Naive thymus-derived CD8-positive, alpha-beta T cell (primary cell): ENCODE results near the gene DNMT3L. TPM values are rescaled to one million over a fixed set of nuclear protein-coding genes. Genes with fewer than 3 reads are reported as not detected.
A peak's percentile ranks its signal among the peaks of the same experiment; 100 is the strongest.

Experiments
- ATAC-seq, 2 donors: fragments of 150-1000 bp; cut with Tn5 transposase in 1 of 2; sonication (Bioruptor Pico), chemical (Tn5 transposase) in 1 of 2; 1 replicate in 1 of 2; 2 replicates in 1 of 2; pipeline ENCODE4 v1.10.0; 2021; ENCODE audit warnings: mild to moderate bottlenecking in 2 of 2, moderate library complexity in 2 of 2
- POLR2A ChIA-PET: fragments of 350-600 bp; sonication (Branson Sonifier 250); formaldehyde crosslinking; loops from one replicate; lab custom pipeline; 2021; ENCODE audit warnings: antibody characterized with exemption; lab: Charles Lee
- DNase-seq, 10 donors: peaks; one replicate each; pipeline versions ENCODE4 v3.0.0 to v3.0.0-alpha.2; 2020 to 2022
- H3K27ac Mint-ChIP-seq, 10 donors: one replicate each; pipeline ENCODE4 v1.8.0; 2020 to 2022; ENCODE audit warnings: mild to moderate bottlenecking in 10 of 10, mixed read lengths in 10 of 10, moderate library complexity in 4 of 10, inconsistent platforms in 1 of 10
- H3K27me3 Mint-ChIP-seq, 5 donors: one replicate each; pipeline ENCODE4 v1.8.0; 2021 to 2022; ENCODE audit warnings: mixed read lengths in 5 of 5
- H3K36me3 Mint-ChIP-seq, 3 donors: one replicate each; pipeline ENCODE4 v1.8.0; 2020 to 2022; ENCODE audit warnings: mixed read lengths in 3 of 3, mild to moderate bottlenecking in 2 of 3, inconsistent platforms in 1 of 3
- H3K4me1 Mint-ChIP-seq, 4 donors: one replicate each; pipeline ENCODE4 v1.8.0; 2021 to 2022; ENCODE audit warnings: mixed read lengths in 4 of 4
- H3K4me3 Mint-ChIP-seq, 10 donors: one replicate each; pipeline ENCODE4 v1.8.0; 2020 to 2022; ENCODE audit warnings: mild to moderate bottlenecking in 10 of 10, mixed read lengths in 10 of 10, moderate library complexity in 6 of 10, inconsistent platforms in 1 of 10
- H3K9me3 Mint-ChIP-seq, 9 donors: one replicate each; pipeline ENCODE4 v1.8.0; 2020 to 2022; ENCODE audit warnings: mixed read lengths in 9 of 9, mild to moderate bottlenecking in 3 of 9, inconsistent platforms in 1 of 9, moderate library complexity in 1 of 9
- polyA plus RNA-seq, 3 donors: library from polyadenylated mRNA; unstranded; fragments of 300-500 nt; fragmentation: Illumina TruSeq; gene quantifications; one replicate each; pipeline ENCODE4 v1.2.3, GENCODE V29; 2021
- total RNA-seq, 8 experiments: library from RNA in 2 of 8; stranded (reverse) in 2 of 8; gene quantifications; one replicate each; pipeline ENCODE4 v1.2.3 and lab custom pipeline; 2021 to 2026

The DNMT3L gene
- total and polyA plus RNA-seq, 5 experiments from 2014 or later, result not detected

DNA sequence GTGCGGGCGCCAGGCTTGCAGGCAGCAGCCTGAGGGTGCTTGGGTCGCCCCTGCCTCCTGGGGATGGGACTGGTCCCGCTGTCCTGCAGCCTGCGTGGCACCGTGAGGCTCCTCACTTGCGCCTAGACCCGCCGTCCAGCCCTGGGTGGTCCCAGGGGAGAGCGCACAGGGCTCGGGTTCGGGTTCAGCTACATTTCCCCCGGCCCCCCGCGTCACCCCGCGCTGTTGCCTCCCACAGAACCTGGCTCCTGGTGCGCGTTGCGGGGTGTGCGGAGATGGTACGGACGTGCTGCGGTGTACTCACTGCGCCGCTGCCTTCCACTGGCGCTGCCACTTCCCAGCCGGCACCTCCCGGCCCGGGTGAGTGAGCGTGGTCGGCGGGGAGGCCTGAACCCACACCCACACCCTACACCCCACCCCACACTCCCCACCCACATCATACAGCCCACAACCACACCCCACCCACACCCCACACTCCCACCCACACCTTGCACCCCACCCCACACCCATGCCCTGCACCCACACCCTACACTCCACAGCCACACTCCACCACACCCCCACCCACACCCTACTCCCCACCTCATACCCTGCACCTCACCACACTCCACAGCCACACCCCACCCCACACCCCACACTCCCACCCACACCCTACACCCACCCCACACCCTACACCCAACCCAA is 32.0 kb upstream of the DNMT3L start:
- peak overlapping the region in 2 of 10 donors; percentile 33 to 47 for H3K4me3 Mint-ChIP-seq
- POLR2A ChIA-PET, result interaction anchor here (1.0 to 2.0 kb wide), 2 partner anchors 46 to 274 kb away, joined by 5 to 6 read pairs; partner anchors contain the start of gene CFAP410
- peak overlapping the region in 1 of 10 donors; percentile 74 for H3K27ac Mint-ChIP-seq
- peaks cover 11 to 50% (median 32%) of the 10 kb centered on the region in 4 donors for H3K4me1 Mint-ChIP-seq
- ATAC-seq, result peak; percentile 66 to 70
- H3K27me3 Mint-ChIP-seq, result no peaks in the 10 kb centered on the region
- H3K9me3 Mint-ChIP-seq, result no peaks in the 10 kb centered on the region
- peak in 9 of 10 donors; percentile 27 to 77 (median 54) for DNase-seq
- no peaks in the 10 kb centered on the region for H3K36me3 Mint-ChIP-seq

DNA sequence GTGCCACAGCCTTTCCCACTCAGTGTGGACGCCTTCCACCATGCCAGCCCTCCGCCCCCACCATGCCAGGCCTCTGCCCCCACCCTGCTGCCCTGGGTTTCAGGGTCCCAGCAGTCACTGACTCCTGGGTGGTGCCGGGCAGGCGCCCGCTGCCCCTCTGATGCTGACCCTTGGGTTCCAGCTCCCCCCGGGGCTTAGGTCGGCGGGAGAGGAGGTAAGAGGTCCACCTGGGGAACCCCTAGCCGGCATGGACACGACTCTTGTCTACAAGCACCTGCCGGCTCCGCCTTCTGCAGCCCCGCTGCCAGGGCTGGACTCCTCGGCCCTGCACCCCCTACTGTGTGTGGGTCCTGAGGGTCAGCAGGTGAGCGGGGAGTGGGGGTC is 31.1 kb upstream of the DNMT3L start:
- peaks cover 0 to 3% (median 0%) of the 10 kb centered on the region in 5 donors for H3K27me3 Mint-ChIP-seq
- peaks cover 7 to 48% (median 24%) of the 10 kb centered on the region in 4 donors for H3K4me1 Mint-ChIP-seq
- POLR2A ChIA-PET, result no interaction called here
- H3K9me3 Mint-ChIP-seq, result no peaks in the 10 kb centered on the region
- DNase-seq, result peak in 1 of 10 donors; percentile 46
- peak overlapping the region in 1 of 10 donors; percentile 57 for H3K27ac Mint-ChIP-seq
- no peak for ATAC-seq
- peak overlapping the region in 1 of 10 donors; percentile 19 for H3K4me3 Mint-ChIP-seq
- no peaks in the 10 kb centered on the region for H3K36me3 Mint-ChIP-seq

DNA sequence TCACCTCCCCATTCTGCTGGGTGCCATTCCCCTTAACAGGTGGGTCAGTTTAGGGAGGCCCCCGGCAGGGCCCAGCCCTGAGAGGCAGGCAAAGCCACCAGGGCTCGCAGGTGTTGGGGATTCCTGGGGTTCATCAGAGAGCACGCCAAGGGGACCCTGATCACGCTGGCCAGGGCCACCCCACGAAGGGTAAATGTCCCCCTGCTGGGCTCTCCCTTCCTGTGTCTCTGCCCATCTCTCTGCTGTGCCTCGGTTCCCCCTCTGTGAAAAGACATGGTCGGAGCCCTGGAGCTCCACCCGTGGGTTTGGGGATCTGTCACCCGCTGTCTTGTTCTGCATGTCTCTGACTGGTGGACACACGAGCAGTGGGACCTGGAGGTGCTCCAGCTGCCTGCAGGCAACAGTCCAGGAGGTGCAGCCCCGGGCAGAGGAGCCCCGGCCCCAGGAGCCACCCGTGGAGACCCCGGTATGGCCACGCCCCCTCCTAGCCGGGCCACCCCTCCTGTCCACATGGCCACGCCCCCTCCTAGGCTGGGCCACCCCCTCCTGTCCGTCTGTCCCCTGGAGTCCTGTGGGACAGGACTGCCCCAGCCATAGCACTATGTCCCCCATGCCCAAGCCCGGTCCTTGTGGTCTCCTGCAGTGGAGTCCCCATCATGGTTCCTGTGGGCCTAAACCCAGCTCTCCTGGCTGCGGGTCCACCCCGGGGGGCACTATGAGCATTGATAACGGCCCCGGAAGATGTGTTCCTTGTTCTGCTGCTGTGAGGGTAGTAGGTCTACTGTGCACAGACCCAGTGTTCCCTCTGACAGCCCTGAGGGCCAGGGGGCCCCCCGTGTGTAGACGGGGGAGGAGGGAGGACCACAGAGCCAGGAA is 30.5 kb upstream of the DNMT3L start:
- H3K4me1 Mint-ChIP-seq, result peaks cover 7 to 44% (median 18%) of the 10 kb centered on the region in 4 donors
- peak overlapping the region in 3 of 10 donors; percentile 19 to 57 (median 29) for H3K27ac Mint-ChIP-seq
- H3K4me3 Mint-ChIP-seq, result peak overlapping the region in 1 of 10 donors; percentile 71
- no peak for ATAC-seq
- no peaks in the 10 kb centered on the region for H3K9me3 Mint-ChIP-seq
- H3K27me3 Mint-ChIP-seq, result peaks cover 0 to 5% (median 0%) of the 10 kb centered on the region in 5 donors
- H3K36me3 Mint-ChIP-seq, result no peaks in the 10 kb centered on the region
- POLR2A ChIA-PET, result no interaction called here
- DNase-seq, result peak in 2 of 10 donors; percentile 9 to 53

DNA sequence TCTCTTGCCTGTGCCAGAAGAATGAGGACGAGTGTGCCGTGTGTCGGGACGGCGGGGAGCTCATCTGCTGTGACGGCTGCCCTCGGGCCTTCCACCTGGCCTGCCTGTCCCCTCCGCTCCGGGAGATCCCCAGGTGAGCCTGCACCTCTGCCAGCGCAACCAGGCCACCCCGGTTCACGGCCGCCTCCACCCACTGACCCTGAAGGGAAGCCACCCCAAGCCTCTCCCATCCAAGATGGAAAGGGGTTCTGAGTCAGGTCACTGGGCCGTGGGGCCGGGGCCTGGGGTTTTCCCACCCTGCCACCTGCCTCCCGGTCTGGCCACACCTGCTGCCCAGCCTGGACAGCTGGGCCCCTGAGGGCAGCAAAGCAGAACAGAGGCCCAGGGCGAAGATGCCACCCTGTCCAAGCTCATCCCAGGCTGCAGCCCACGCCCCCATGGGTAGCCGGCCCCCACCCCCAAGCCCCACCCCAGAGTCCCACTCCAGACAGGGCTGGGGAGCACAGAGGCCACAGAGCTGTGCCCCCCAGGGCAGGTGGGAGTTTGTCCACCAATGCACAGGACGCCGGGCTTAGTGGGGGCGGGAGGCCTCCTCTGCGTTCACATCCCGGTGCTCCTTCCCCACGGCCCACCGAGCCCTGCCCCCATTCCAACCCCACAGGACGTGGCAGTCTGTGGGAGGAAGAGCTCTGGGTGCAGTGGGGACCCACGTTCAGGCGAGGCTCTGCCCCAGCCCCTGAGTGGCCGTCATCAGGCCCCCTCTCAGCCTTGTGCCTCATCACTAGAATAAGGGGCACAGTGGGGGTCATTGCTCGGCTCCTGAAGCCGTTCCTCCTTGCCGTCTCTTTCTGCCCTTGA is 29.6 kb upstream of the DNMT3L start:
- DNase-seq (peak in 2 of 10 donors; percentile 5 to 55), ATAC-seq (no peak)
- peaks cover 7 to 44% (median 18%) of the 10 kb centered on the region in 4 donors for H3K4me1 Mint-ChIP-seq
- no peaks in the 10 kb centered on the region for H3K36me3 Mint-ChIP-seq
- H3K27ac Mint-ChIP-seq, result peak overlapping the region in 1 of 10 donors; percentile 57
- H3K9me3 Mint-ChIP-seq, result no peaks in the 10 kb centered on the region
- H3K4me3 Mint-ChIP-seq, result no peak overlapping the region
- peaks cover 0 to 5% (median 0%) of the 10 kb centered on the region in 5 donors for H3K27me3 Mint-ChIP-seq
- POLR2A ChIA-PET, result no interaction called here

DNA sequence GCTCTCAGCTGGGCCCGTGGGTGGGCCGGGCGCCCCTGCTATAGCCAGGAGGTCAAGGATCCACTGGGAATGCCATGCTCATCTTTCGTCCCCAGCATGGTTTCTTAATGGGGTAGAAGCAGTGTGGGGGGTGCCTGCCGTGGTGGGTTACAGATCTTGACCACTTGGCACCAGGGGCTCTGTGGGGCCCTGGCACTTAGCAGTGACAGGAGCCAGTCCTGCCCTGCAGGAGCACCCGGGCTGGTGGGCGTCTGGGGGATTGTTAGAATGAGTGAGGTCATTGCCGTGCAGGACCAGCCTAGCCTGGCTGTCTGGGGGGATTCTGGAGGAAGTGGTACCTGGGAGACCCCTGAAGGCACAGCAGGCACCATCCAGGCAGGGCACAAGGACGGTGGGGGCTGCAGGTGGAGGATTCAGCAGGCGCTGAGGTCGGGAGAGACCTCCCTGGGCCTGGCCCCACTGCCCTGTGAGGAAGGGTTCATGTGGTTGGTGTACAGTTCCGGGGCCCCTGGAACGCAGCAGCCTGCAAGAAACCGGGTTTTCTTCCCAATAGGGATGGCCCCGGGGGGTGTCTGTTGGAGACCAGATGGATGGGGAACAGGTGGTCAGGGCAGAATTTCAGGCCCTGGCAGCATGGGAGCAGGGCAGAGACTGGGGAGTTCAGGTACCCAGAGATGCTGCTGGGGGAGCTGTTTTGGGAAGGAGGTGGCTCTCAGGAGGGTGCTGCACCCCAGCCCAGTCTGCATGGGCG is 28.8 kb upstream of the DNMT3L start:
- DNase-seq (peak in 2 of 10 donors; percentile 3 to 23), ATAC-seq (no peak)
- Mint-ChIP-seq H3K36me3 (no peaks in the 10 kb centered on the region), H3K9me3 (no peaks in the 10 kb centered on the region), H3K4me3 (peak overlapping the region in 2 of 10 donors; percentile 11 to 56), H3K27ac (peak overlapping the region in 2 of 10 donors; percentile 58 to 74), H3K4me1 (peaks cover 7 to 42% (median 16%) of the 10 kb centered on the region in 4 donors), H3K27me3 (peaks cover 0 to 5% (median 0%) of the 10 kb centered on the region in 5 donors)
- POLR2A ChIA-PET, result no interaction called here

DNA sequence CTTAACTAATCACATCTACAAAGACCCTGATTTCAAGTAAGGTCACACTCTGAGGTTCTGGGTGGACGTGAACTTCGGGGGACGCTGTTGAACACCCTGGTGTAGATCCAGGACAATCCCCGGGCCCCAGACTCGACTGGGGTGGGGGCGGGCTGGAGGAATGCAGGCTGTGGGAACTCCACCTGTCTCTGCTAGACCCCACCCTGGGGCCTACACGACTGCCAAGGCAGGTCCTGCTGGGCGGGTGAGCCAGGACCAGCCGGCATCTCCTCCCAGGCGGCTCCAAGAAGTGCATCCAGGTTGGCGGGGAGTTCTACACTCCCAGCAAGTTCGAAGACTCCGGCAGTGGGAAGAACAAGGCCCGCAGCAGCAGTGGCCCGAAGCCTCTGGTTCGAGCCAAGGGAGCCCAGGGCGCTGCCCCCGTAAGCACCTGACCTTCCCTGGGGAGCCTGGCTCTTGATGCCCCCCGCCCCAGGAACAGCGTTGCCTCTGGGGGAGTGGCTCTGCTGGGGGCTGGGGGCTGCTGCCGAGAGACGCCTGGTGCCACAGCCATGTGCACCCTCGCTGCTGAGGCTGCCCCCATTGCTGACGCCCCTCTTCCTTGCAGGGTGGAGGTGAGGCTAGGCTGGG is 27.8 kb upstream of the DNMT3L start:
- H3K9me3 Mint-ChIP-seq, result no peaks in the 10 kb centered on the region
- POLR2A ChIA-PET, result no interaction called here
- peaks cover 0 to 5% (median 0%) of the 10 kb centered on the region in 5 donors for H3K27me3 Mint-ChIP-seq
- H3K4me3 Mint-ChIP-seq, result no peak overlapping the region
- H3K27ac Mint-ChIP-seq, result no peak overlapping the region
- no peaks in the 10 kb centered on the region for H3K36me3 Mint-ChIP-seq
- no peak for ATAC-seq
- H3K4me1 Mint-ChIP-seq, result peaks cover 4 to 32% (median 7%) of the 10 kb centered on the region in 4 donors
- DNase-seq, result peak in 1 of 10 donors; percentile 44

DNA sequence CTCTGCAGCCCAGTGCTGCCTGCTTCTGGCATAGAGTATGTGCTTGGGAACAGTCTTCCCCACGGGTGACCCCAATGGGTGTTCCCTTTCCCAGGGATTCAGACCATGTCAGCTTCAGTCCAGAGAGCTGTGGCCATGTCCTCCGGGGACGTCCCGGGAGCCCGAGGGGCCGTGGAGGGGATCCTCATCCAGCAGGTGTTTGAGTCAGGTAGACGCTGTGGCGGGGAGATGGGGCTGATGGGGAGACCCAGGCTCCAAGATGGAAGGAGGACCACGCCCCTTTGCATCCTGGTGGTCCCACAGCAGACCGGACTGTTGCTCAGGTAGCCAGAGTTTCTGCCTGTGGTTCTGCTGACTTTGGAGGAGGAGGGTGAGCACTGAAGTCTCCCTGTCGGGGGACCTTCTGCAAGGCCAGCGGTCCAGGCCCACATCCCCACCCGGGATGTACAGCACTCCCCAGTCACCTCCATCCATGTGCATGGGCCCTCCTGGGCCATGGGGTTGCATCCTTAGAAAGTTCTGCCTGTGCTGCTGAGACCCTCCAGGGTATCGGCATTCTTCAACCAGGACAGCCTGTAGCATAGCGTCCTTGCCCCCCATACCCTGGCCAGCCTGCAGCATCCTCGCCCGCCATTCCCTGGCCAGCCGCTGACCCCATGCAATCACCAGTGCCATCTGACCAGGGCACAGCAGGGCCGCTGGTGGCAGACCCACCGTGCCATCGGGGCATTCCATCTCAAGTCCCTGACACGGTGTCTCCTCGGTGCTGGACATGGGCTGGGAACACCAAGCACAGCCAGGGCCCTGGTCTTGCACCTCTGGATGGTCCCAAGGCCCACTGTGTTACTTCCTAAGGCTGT is 26.8 kb upstream of the DNMT3L start:
- no peaks in the 10 kb centered on the region for H3K9me3 Mint-ChIP-seq
- no peak for ATAC-seq
- H3K27ac Mint-ChIP-seq, result no peak overlapping the region
- no peak overlapping the region for H3K4me3 Mint-ChIP-seq
- peak in 1 of 10 donors; percentile 59 for DNase-seq
- no peaks in the 10 kb centered on the region for H3K36me3 Mint-ChIP-seq
- peaks cover 0 to 5% (median 0%) of the 10 kb centered on the region in 5 donors for H3K27me3 Mint-ChIP-seq
- POLR2A ChIA-PET, result no interaction called here
- H3K4me1 Mint-ChIP-seq, result peaks cover 2 to 33% (median 4%) of the 10 kb centered on the region in 4 donors

DNA sequence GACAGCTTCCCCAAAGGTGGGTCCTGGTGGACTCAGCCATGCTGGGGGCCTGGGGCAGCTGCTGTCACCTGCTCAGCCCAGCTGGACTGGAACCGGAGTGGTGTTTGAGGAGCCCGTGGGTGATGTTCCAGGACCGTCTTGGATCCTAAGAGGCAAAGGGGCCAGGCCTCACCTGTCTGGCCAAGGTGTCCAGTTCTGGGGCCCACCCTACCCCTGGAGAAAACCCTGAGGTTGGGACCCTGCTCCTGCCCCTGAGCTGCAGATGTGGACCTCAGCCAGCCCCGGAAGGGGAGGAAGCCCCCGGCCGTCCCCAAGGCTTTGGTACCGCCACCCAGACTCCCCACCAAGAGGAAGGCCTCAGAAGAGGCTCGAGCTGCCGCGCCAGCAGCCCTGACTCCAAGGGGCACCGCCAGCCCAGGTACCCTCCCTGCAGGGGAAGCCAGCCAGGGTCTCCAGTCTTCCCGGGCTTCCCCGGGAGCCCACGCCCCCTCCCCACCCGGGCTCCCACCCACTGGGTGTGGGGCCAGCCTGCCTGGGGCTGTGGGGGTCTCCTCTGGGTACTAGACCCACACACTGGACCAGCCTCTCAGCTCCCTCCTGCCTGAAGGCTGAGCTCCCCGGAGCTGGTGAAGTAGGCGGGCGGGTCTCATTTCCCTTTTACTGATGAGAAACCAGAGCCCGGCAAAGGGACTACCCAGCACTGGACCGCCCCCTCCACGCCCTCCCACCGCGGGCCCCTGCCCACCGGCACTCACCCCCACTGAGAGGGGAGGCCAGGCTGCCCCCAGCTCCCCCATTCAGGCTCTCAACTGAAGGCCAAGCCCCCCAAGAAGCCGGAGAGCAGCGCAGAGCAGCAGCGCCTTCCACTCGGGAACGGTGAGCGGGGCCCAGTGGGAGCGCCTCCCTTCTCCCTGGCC is 25.3 kb upstream of the DNMT3L start:
- ATAC-seq, result no peak
- Mint-ChIP-seq H3K9me3 (no peaks in the 10 kb centered on the region), H3K4me1 (peaks cover 0 to 18% (median under 1%) of the 10 kb centered on the region in 4 donors), H3K4me3 (no peak overlapping the region), H3K27me3 (peaks cover 0 to 5% (median 0%) of the 10 kb centered on the region in 5 donors), H3K36me3 (no peaks in the 10 kb centered on the region), H3K27ac (no peak overlapping the region)
- DNase-seq, result peak in 1 of 10 donors; percentile 51
- POLR2A ChIA-PET, result no interaction called here

DNA sequence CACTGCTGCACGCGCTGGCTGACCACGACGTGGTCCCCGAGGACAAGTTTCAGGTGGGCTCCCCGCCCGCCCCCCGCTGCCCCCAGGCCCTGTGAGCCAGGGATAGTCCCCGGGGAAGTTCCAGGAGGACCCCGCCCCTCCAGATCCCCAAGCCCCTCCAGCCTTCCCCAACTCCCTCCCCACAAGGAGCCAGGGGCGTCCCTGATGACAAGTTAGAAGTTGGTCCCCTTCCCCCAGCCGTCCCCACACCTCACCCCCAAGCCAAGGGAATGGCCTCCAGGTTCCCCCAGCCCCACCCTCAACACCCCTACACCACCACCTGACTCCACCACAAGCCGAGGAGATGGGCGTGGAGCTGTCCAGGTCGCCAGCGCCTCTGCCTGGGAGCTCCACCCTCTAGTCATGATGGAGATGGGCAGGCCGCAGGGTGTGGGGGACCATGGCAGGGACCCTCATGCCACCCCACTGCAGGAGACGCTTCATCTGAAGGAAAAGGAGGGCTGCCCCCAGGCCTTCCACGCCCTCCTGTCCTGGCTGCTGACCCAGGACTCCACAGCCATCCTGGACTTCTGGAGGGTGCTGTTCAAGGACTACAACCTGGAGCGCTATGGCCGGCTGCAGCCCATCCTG is 24.5 kb upstream of the DNMT3L start:
- no peaks in the 10 kb centered on the region for H3K36me3 Mint-ChIP-seq
- no peak overlapping the region for H3K4me3 Mint-ChIP-seq
- POLR2A ChIA-PET, result no interaction called here
- ATAC-seq (no peak), DNase-seq (peak in 1 of 10 donors; percentile 51)
- peaks cover 0 to 5% (median 0%) of the 10 kb centered on the region in 5 donors for H3K27me3 Mint-ChIP-seq
- no peaks in the 10 kb centered on the region for H3K9me3 Mint-ChIP-seq
- no peak overlapping the region for H3K27ac Mint-ChIP-seq
- H3K4me1 Mint-ChIP-seq, result peaks cover 0 to 14% (median under 1%) of the 10 kb centered on the region in 4 donors
